IMR-90 (cell line): ENCODE measurements around the gene CLDN6. TPM values are rescaled to one million over a fixed set of nuclear protein-coding genes. Genes with fewer than 3 reads are reported as not detected.

Source experiments
- ATAC-seq: fragments of 200-7000 bp; cut with Tn5 transposase; 2 replicates; pipeline ENCODE4 v1.9.1; 2020; ENCODE audit warnings: low read depth, mild to moderate bottlenecking, moderate library complexity
- BruUV-seq: library from RNA; stranded (reverse); fragments of 400-500 nt; replicated peaks from 2 replicates; lab custom pipeline; 2021; lab: Mats Ljungman, UMichigan
- CTCF ChIA-PET: fragments of 300-600 bp; formaldehyde crosslinking; extraction: SDS; loops from one replicate; lab custom pipeline; 2021; ENCODE audit warnings: antibody characterized with exemption; lab: Yijun Ruan, JAX
- POLR2A ChIA-PET: fragments of 300-600 bp; sonication (Branson Sonifier 250); formaldehyde crosslinking; loops from one replicate; lab custom pipeline; 2022; ENCODE audit warnings: antibody characterized with exemption; ENCODE audit not compliant: unreplicated experiment; lab: Charles Lee
- DNase-seq: peaks from one replicate; pipeline ENCODE4 v3.0.0; 2013
- H2AFZ ChIP-seq: replicated peaks from 2 replicates; pipeline ENCODE3; 2013; ENCODE audit warnings: low read length, mild to moderate bottlenecking; ENCODE audit not compliant: poor library complexity
- H2AK5ac ChIP-seq: 2 replicates; pipeline ENCODE4 v1.6.1; 2013; ENCODE audit warnings: low read depth, low read length, inconsistent platforms
- H2AK9ac ChIP-seq: replicated peaks from 2 replicates; pipeline ENCODE3; 2013; ENCODE audit warnings: mild to moderate bottlenecking, low read depth, low read length, moderate library complexity; ENCODE audit not compliant: poor library complexity
- H2BK120ac ChIP-seq: 2 replicates; pipeline ENCODE4 v1.6.1; 2013; ENCODE audit warnings: low read depth, low read length, inconsistent platforms
- H2BK15ac ChIP-seq: 3 replicates; pipeline ENCODE4 v1.6.1; 2013; ENCODE audit warnings: low read depth, low read length, inconsistent platforms
- H2BK20ac ChIP-seq: 2 replicates; pipeline ENCODE4 v1.6.1; 2013; ENCODE audit warnings: low read depth, mild to moderate bottlenecking, inconsistent platforms, low read length, moderate library complexity
- H2BK5ac ChIP-seq: 2 replicates; pipeline ENCODE4 v1.6.1; 2013; ENCODE audit warnings: mild to moderate bottlenecking, low read depth, low read length, inconsistent platforms; ENCODE audit not compliant: poor library complexity, severe bottlenecking
- H3K14ac ChIP-seq: replicated peaks from 2 replicates; pipeline ENCODE4 v1.6.1; 2013; ENCODE audit warnings: low read depth, low read length, inconsistent platforms
- H3K18ac ChIP-seq: 2 replicates; pipeline ENCODE4 v1.6.1; 2013; ENCODE audit warnings: low read depth, low read length, control low read depth
- H3K23ac ChIP-seq: 2 replicates; pipeline ENCODE4 v1.6.1; 2013; ENCODE audit warnings: low read depth, low read length, inconsistent platforms
- H3K27ac ChIP-seq: 2 replicates; pipeline ENCODE4 v1.5.1; 2013; ENCODE audit warnings: mild to moderate bottlenecking, control low read depth, low read length; ENCODE audit not compliant: insufficient read depth
- H3K27me3 ChIP-seq: 2 replicates; pipeline ENCODE4 v1.6.1; 2013; ENCODE audit warnings: low read length; ENCODE audit not compliant: control insufficient read depth, insufficient read depth
- H3K36me3 ChIP-seq: 2 replicates; pipeline ENCODE4 v1.6.1; 2013; ENCODE audit warnings: low read length, mixed read lengths; ENCODE audit not compliant: control insufficient read depth, insufficient read depth
- H3K4ac ChIP-seq: 2 replicates; pipeline ENCODE4 v1.6.1; 2013; ENCODE audit warnings: low read depth, low read length, inconsistent platforms
- H3K4me1 ChIP-seq: 2 replicates; pipeline ENCODE4 v1.6.1; 2013; ENCODE audit warnings: low read length, mixed read lengths; ENCODE audit not compliant: control insufficient read depth, insufficient read depth
- H3K4me2 ChIP-seq: 2 replicates; pipeline ENCODE4 v1.6.1; 2013; ENCODE audit warnings: low read depth, mild to moderate bottlenecking, control low read depth, low read length, moderate library complexity
- H3K4me3 ChIP-seq: 2 replicates; pipeline ENCODE4 v1.5.1; 2013; ENCODE audit warnings: low read depth, mild to moderate bottlenecking, control low read depth, low read length, moderate library complexity; ENCODE audit not compliant: insufficient read depth
- H3K56ac ChIP-seq: 2 replicates; pipeline ENCODE4 v1.6.1; 2013; ENCODE audit warnings: low read length, inconsistent platforms; ENCODE audit not compliant: insufficient read depth; ENCODE audit errors: extremely low read depth
- H3K79me1 ChIP-seq, 2 experiments: 2 replicates each; pipeline ENCODE4 v1.6.1; 2013; ENCODE audit warnings: low read length in 2 of 2, inconsistent platforms in 1 of 2, low read depth in 1 of 2
- H3K9ac ChIP-seq: 2 replicates; pipeline ENCODE4 v1.6.1; 2013; ENCODE audit warnings: low read depth, low read length, control low read depth
- H3K9me1 ChIP-seq: 2 replicates; pipeline ENCODE4 v1.6.1; 2013; ENCODE audit warnings: low read length, inconsistent platforms; ENCODE audit not compliant: insufficient read depth
- H3K9me3 ChIP-seq: 2 replicates; pipeline ENCODE4 v1.6.1; 2013; ENCODE audit warnings: low read length; ENCODE audit not compliant: control insufficient read depth, insufficient read depth
- H4K20me1 ChIP-seq: 2 replicates; pipeline ENCODE4 v1.6.1; 2013; ENCODE audit warnings: low read length, inconsistent platforms; ENCODE audit not compliant: insufficient read depth
- H4K5ac ChIP-seq: 2 replicates; pipeline ENCODE4 v1.6.1; 2013; ENCODE audit warnings: mild to moderate bottlenecking, low read depth, low read length, control low read depth
- H4K8ac ChIP-seq, 2 experiments: 2 replicates each; pipeline ENCODE4 v1.6.1; 2013; ENCODE audit warnings: low read depth in 2 of 2, low read length in 2 of 2, control low read depth in 1 of 2, inconsistent platforms in 1 of 2
- H4K91ac ChIP-seq: 2 replicates; pipeline ENCODE4 v1.6.1; 2013; ENCODE audit warnings: low read depth, low read length, inconsistent platforms; ENCODE audit not compliant: insufficient read depth
- BHLHE40 ChIP-seq: fragments of 150-350 bp; IDR thresholded peaks from 2 replicates; pipeline ENCODE4 v1.6.1; 2016; ENCODE audit warnings: mild to moderate bottlenecking, low read depth, low read length
- CHD1 ChIP-seq: IDR thresholded peaks from 2 replicates; pipeline ENCODE4 v1.6.1; 2012; ENCODE audit warnings: low read depth, low read length, improper control_type of control experiment
- FOS ChIP-seq: fragments of 150-350 bp; IDR thresholded peaks from 2 replicates; pipeline ENCODE4 v1.6.1; 2016; ENCODE audit warnings: low read depth, low read length
- MAFK ChIP-seq: IDR thresholded peaks from 2 replicates; pipeline ENCODE4 v1.6.1; 2012; ENCODE audit warnings: low read depth, low read length, improper control_type of control experiment
- MAZ ChIP-seq: IDR thresholded peaks from 2 replicates; pipeline ENCODE4 v1.6.1; 2012; ENCODE audit warnings: low read depth, mild to moderate bottlenecking, low read length, improper control_type of control experiment, moderate library complexity, borderline replicate concordance
- MXI1 ChIP-seq: IDR thresholded peaks from 2 replicates; pipeline ENCODE4 v1.6.1; 2012; ENCODE audit warnings: low read depth, mild to moderate bottlenecking, low read length, moderate library complexity, borderline replicate concordance
- NFE2L2 ChIP-seq: fragments of 150-350 bp; IDR thresholded peaks from 2 replicates; pipeline ENCODE4 v1.6.1; 2016; ENCODE audit warnings: low read depth, mild to moderate bottlenecking, low read length
- POLR2A ChIP-seq: IDR thresholded peaks from 2 replicates; pipeline ENCODE4 v1.6.1; 2012; ENCODE audit warnings: mild to moderate bottlenecking, low read depth, low read length
- RAD21 ChIP-seq: IDR thresholded peaks from 2 replicates; pipeline ENCODE4 v1.6.1; 2012; ENCODE audit warnings: low read length, improper control_type of control experiment
- RCOR1 ChIP-seq: IDR thresholded peaks from 2 replicates; pipeline ENCODE4 v1.6.1; 2012; ENCODE audit warnings: mild to moderate bottlenecking, low read length, improper control_type of control experiment; ENCODE audit not compliant: insufficient replicate concordance
- RFX5 ChIP-seq: IDR thresholded peaks from 2 replicates; pipeline ENCODE4 v1.8.0; 2012; ENCODE audit warnings: low read depth, mild to moderate bottlenecking, low read length, moderate library complexity
- WGBS, 2 experiments: methylation state at CpG; one replicate each; pipeline versions ENCODE4 v1.1.5 to v1.1.7; 2013; ENCODE audit warnings: missing lambda C conversion rate in 2 of 2; ENCODE audit not compliant: insufficient read length in 1 of 2; ENCODE audit errors: extremely low coverage in 2 of 2; 5-methylcytosine and 5-hydroxymethylcytosine counted together
- dilution Hi-C: fragments of 300-500 bp; cut with HindIII; formaldehyde crosslinking; loops from one replicate; pipeline ENCODE4 v1.14.3; 2018; ENCODE audit warnings: low sequenced_read_pairs; ENCODE audit not compliant: unreplicated experiment
- in situ Hi-C: fragments of 300-500 bp; cut with MboI; formaldehyde crosslinking; loops from 3 replicates; pipeline ENCODE4 v1.14.3; 2019; ENCODE audit warnings: low sequenced_read_pairs, inconsistent platforms, mixed read lengths
- intact Hi-C: fragments of 100-400 bp; cut with micrococcal nuclease; formaldehyde crosslinking; loops from 2 replicates; pipeline ENCODE4 v1.10.0; 2022
- polyA plus RNA-seq, 3 experiments: library from polyadenylated mRNA; depleted of rRNA; stranded (reverse); fragments of >200 nt; gene quantifications; 2 replicates each; pipeline ENCODE4 v1.2.3, GENCODE V29; 2012; ENCODE audit warnings: low replicate concordance in 1 of 3
- total RNA-seq: library from RNA; depleted of rRNA; stranded (reverse); fragments of >200 nt; gene quantifications from 2 replicates; pipeline ENCODE4 v1.2.3, GENCODE V29; 2012
- TF ChIP-seq, protein P1 (sequence below): fragments of 150-350 bp; IDR thresholded peaks from 2 replicates; pipeline ENCODE4 v1.6.1; 2016; ENCODE audit warnings: low read depth, mild to moderate bottlenecking, low read length, moderate library complexity, borderline replicate concordance
- TF ChIP-seq, protein P2 (sequence below): conservative IDR thresholded peaks from 2 replicates; pipeline ENCODE4 v1.5.1; 2012; ENCODE audit warnings: mild to moderate bottlenecking, low read depth, low read length, improper control_type of control experiment

CLDN6 gene
- total and polyA plus RNA-seq, 2 of the 4 experiments (the other 2 are of a cell fraction) = 0.14 TPM; not detected in 1

DNA sequence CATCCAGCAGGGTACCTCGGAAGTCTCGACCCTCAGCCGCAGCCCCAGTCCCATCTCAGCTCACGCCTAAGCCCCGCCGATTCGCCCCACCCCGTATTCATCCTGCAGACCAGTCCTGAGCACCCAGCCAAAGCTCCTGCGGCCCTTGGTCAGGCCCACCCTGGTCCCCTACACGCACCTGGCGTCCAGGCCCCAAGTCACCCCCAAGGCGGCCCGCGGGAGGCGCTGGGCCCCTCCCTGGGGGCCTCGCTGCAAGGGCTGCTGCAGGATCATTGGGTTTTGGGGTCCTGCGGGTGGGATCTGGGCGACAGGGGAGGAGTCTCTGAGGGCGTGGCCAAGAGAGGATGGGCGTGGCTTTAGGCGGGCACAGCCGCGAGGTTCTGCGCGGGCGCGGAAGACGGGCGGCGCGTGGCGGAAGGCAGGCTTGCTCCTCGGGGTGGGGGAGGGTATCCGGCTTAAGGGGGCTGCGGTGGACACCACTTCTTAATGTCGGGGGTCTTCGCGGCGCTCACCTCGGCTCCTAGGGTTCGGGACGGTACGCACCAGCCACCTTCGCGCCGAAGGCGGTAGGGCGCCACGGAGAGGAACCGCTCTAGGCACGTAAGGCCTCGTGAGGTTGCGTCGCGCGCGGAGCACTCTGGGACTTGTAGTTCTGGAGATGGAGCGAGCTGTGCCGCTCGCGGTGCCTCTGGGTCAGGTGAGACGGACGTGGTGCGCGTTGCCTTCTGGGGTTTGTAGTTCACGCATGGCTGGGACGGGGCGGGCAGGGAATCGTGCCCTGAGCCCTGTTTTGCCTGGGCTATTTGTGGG lies 5.9 kb upstream of the CLDN6 start, which contains the start of the genes HCFC1R1 and THOC6:
HCFC1R1 (minus strand) TSS at position 274 of the 810 bp plus-strand sequence; CDS start at position 273, 1 bp downstream.
THOC6 (plus strand) TSS at position 367 of the 810 bp plus-strand sequence; CDS start at position 659, 292 bp downstream.
- DNase-seq = peak; percentile 98
- ChIA-PET POLR2A (interaction anchor here (0.5 to 1.4 kb wide), 2 partner anchors 11 kb away, joined by 3 to 4 read pairs; partner anchors contain the start of gene CLDN9), CTCF (interaction anchor here (0.9 to 1.1 kb wide), 2 partner anchors 8 to 106 kb away, joined by 3 to 6 read pairs; no protein-coding TSS in a partner anchor)
- ATAC-seq = peak; percentile 42
- H4K8ac ChIP-seq = peak within 1 kb of the TSS; percentile 98
- H2BK120ac ChIP-seq = peak within 1 kb of the TSS; percentile 93
- H3K23ac ChIP-seq = peak within 1 kb of the TSS; percentile 99
- peak within 1 kb of the TSS; percentile 99 for H3K9ac ChIP-seq
- H3K27me3 ChIP-seq = no peaks in the 10 kb centered on the region; the same call in 1 of the 2 replicates
- no peaks in the 10 kb centered on the region for H3K9me3 ChIP-seq
- H4K5ac ChIP-seq = peak within 1 kb of the TSS; percentile 90
- dilution Hi-C loops = no loop called here
- H3K56ac ChIP-seq = peak within 1 kb of the TSS; percentile 100
- H3K36me3 ChIP-seq = peaks cover 22% of the 10 kb centered on the region
- H2BK20ac ChIP-seq = peak within 1 kb of the TSS; percentile 53
- H3K14ac ChIP-seq = peak within 1 kb of the TSS; percentile 97
- H3K79me1 ChIP-seq = peaks cover 0 to 27% of the 10 kb centered on the region in 2 experiments; a peak in 2 of 4 replicates
- H3K4me1 ChIP-seq = peaks cover 11% of the 10 kb centered on the region
- H3K18ac ChIP-seq = peak within 1 kb of the TSS; percentile 96
- H3K4me3 ChIP-seq = peak within 1 kb of the TSS; percentile 57
- no TSS peak for BruUV-seq
- peak within 1 kb of the TSS; percentile 90 for H2AFZ ChIP-seq
- H3K9me1 ChIP-seq = no peaks in the 10 kb centered on the region
- H3K4ac ChIP-seq = peak within 1 kb of the TSS; percentile 99
- H2AK5ac ChIP-seq = peak within 1 kb of the TSS; percentile 99
- peak within 1 kb of the TSS; percentile 95 for H3K4me2 ChIP-seq
- peak within 1 kb of the TSS; percentile 99 for H2BK5ac ChIP-seq
- peak within 1 kb of the TSS; percentile 99 for H4K91ac ChIP-seq
- intact Hi-C loops = no loop called here
- peak within 1 kb of the TSS; percentile 96 for H2AK9ac ChIP-seq
- in situ Hi-C loops = no loop called here
- H4K20me1 ChIP-seq = peaks cover 36% of the 10 kb centered on the region
- 1% methylated on average over 33 of the region's 69 CpGs; no CpG with 5 or more reads in 1 of the 2 experiments for WGBS, 2 experiments
- H2BK15ac ChIP-seq = peak within 1 kb of the TSS; percentile 87; the same call in 2 of the 3 replicates
- peak within 1 kb of the TSS; percentile 100 for H3K27ac ChIP-seq
- TF ChIP-seq RFX5 (no peak), NFE2L2 (no peak), CHD1 (no peak; the same call in 1 of the 2 replicates), MAZ (peak; percentile 50; the same call in 1 of the 2 replicates), MXI1 (0 out of 2 replicates have a peak, but pooled peaks have one; percentile 49), RAD21 (no peak), BHLHE40 (no peak), MAFK (no peak), RCOR1 (no peak), POLR2A (peak; percentile 94), FOS (no peak)
- TF ChIP-seq, protein P1, sequence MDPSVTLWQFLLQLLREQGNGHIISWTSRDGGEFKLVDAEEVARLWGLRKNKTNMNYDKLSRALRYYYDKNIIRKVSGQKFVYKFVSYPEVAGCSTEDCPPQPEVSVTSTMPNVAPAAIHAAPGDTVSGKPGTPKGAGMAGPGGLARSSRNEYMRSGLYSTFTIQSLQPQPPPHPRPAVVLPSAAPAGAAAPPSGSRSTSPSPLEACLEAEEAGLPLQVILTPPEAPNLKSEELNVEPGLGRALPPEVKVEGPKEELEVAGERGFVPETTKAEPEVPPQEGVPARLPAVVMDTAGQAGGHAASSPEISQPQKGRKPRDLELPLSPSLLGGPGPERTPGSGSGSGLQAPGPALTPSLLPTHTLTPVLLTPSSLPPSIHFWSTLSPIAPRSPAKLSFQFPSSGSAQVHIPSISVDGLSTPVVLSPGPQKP = no peak
- TF ChIP-seq, protein P2, sequence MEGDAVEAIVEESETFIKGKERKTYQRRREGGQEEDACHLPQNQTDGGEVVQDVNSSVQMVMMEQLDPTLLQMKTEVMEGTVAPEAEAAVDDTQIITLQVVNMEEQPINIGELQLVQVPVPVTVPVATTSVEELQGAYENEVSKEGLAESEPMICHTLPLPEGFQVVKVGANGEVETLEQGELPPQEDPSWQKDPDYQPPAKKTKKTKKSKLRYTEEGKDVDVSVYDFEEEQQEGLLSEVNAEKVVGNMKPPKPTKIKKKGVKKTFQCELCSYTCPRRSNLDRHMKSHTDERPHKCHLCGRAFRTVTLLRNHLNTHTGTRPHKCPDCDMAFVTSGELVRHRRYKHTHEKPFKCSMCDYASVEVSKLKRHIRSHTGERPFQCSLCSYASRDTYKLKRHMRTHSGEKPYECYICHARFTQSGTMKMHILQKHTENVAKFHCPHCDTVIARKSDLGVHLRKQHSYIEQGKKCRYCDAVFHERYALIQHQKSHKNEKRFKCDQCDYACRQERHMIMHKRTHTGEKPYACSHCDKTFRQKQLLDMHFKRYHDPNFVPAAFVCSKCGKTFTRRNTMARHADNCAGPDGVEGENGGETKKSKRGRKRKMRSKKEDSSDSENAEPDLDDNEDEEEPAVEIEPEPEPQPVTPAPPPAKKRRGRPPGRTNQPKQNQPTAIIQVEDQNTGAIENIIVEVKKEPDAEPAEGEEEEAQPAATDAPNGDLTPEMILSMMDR = no peak
